ENCODE results near the gene ERBB2. TPM values are rescaled to one million over a fixed set of nuclear protein-coding genes. Genes with fewer than 3 reads are reported as not detected.
A peak's percentile ranks its signal among the peaks of the same experiment; 100 is the strongest.

Gene ERBB2
- total RNA-seq: 1 to 10 TPM; 6.4 to 6.6 TPM

- Mint-ChIP-seq H3K9me3 (no peaks in the 10 kb centered on the region), H3K27ac (no peak within 1 kb of the TSS), H3K4me1 (peaks cover 8% of the 10 kb centered on the region), H3K27me3 (peaks cover 44% of the 10 kb centered on the region), H3K4me3 (peak within 1 kb of the TSS; percentile 61), H3K36me3 (peaks cover 4% of the 10 kb centered on the region)
- DNase-seq (no peak), ATAC-seq (ENCODE audit: low read depth) (no peak)
- POLR2A ChIA-PET: interaction anchor here (1.1 kb wide), 1 partner anchor 12 kb away, joined by 3 read pairs; the partner anchor contains the start of gene PGAP3
These were observed at the start of gene ERBB2 for GRCh38 chr17:39699818-39700147. ERBB2 (plus strand) TSS chr17:39700064; CDS start chr17:39700239, 175 bp downstream.

- peaks cover 4% of the 10 kb centered on the region for H3K36me3 Mint-ChIP-seq
- no peak overlapping the region for H3K4me3 Mint-ChIP-seq
- peaks cover 26% of the 10 kb centered on the region for H3K4me1 Mint-ChIP-seq
- ATAC-seq (ENCODE audit: low read depth): no peak
- DNase-seq: no peak
- no peaks in the 10 kb centered on the region for H3K9me3 Mint-ChIP-seq
- no peak overlapping the region for H3K27ac Mint-ChIP-seq
- no peaks in the 10 kb centered on the region for H3K27me3 Mint-ChIP-seq
- POLR2A ChIA-PET: interaction anchor here (0.7 kb wide), 1 partner anchor 61 kb away, joined by 7 read pairs; no protein-coding TSS in a partner anchor
These were observed 49.7 kb upstream of the ERBB2 start for GRCh38 chr17:39650121-39650579.

- Mint-ChIP-seq H3K27me3 (no peaks in the 10 kb centered on the region), H3K4me1 (peaks cover 21% of the 10 kb centered on the region), H3K36me3 (peaks cover 6% of the 10 kb centered on the region), H3K9me3 (no peaks in the 10 kb centered on the region), H3K4me3 (no peak overlapping the region), H3K27ac (peak overlapping the region; percentile 68)
- ATAC-seq (ENCODE audit: low read depth) (no peak), DNase-seq (no peak)
- POLR2A ChIA-PET: no interaction called here
These were observed 47.8 kb upstream of the ERBB2 start for GRCh38 chr17:39651923-39652586.

GRCh38 chr17:39652587-39653315 is 47.1 kb upstream of the ERBB2 start:
- Mint-ChIP-seq H3K4me1 (peaks cover 21% of the 10 kb centered on the region), H3K9me3 (no peaks in the 10 kb centered on the region), H3K27ac (peak overlapping the region; percentile 68), H3K27me3 (no peaks in the 10 kb centered on the region), H3K36me3 (peaks cover 6% of the 10 kb centered on the region), H3K4me3 (no peak overlapping the region)
- DNase-seq: no peak
- ATAC-seq (ENCODE audit: low read depth): no peak
- POLR2A ChIA-PET: no interaction called here

- POLR2A ChIA-PET: interaction anchor here (0.5 to 1.3 kb wide), 5 partner anchors 10 to 90 kb away, joined by 3 to 11 read pairs (median 4); partner anchors contain the start of genes MIEN1 and STARD3
- ATAC-seq (ENCODE audit: low read depth) (no peak), DNase-seq (no peak)
- no peak overlapping the region for H3K27ac Mint-ChIP-seq
- H3K9me3 Mint-ChIP-seq: no peaks in the 10 kb centered on the region
- H3K4me1 Mint-ChIP-seq: peaks cover 23% of the 10 kb centered on the region
- no peak overlapping the region for H3K4me3 Mint-ChIP-seq
- no peaks in the 10 kb centered on the region for H3K27me3 Mint-ChIP-seq
- H3K36me3 Mint-ChIP-seq: peaks cover 6% of the 10 kb centered on the region
These were observed 46.6 kb upstream of the ERBB2 start for GRCh38 chr17:39653316-39653661.

- Mint-ChIP-seq H3K27me3 (no peaks in the 10 kb centered on the region), H3K4me3 (no peak overlapping the region), H3K36me3 (peaks cover 5% of the 10 kb centered on the region), H3K27ac (no peak overlapping the region), H3K9me3 (no peaks in the 10 kb centered on the region), H3K4me1 (peaks cover 23% of the 10 kb centered on the region)
- POLR2A ChIA-PET: interaction anchor here (0.5 to 1.3 kb wide), 6 partner anchors 10 to 90 kb away, joined by 3 to 11 read pairs (median 4); partner anchors contain the start of genes MIEN1 and STARD3
- ATAC-seq (ENCODE audit: low read depth) (peak; percentile 73), DNase-seq (peak; percentile 82)
These were observed 46.1 kb upstream of the ERBB2 start for GRCh38 chr17:39653662-39654331.

GRCh38 chr17:39655105-39655504 is 44.8 kb upstream of the ERBB2 start:
- POLR2A ChIA-PET: interaction anchor here (0.5 to 1.3 kb wide), 4 partner anchors 21 to 872 kb away, joined by 3 to 6 read pairs (median 5); no protein-coding TSS in a partner anchor
- Mint-ChIP-seq H3K9me3 (no peaks in the 10 kb centered on the region), H3K27ac (no peak overlapping the region), H3K4me1 (peaks cover 26% of the 10 kb centered on the region), H3K36me3 (peaks cover 5% of the 10 kb centered on the region), H3K4me3 (no peak overlapping the region), H3K27me3 (no peaks in the 10 kb centered on the region)
- ATAC-seq (ENCODE audit: low read depth) (no peak), DNase-seq (no peak)

- POLR2A ChIA-PET: no interaction called here
- H3K4me1 Mint-ChIP-seq: peaks cover 20% of the 10 kb centered on the region
- no peak overlapping the region for H3K4me3 Mint-ChIP-seq
- H3K36me3 Mint-ChIP-seq: peaks cover 5% of the 10 kb centered on the region
- H3K9me3 Mint-ChIP-seq: no peaks in the 10 kb centered on the region
- H3K27me3 Mint-ChIP-seq: no peaks in the 10 kb centered on the region
- DNase-seq (no peak), ATAC-seq (ENCODE audit: low read depth) (no peak)
- no peak overlapping the region for H3K27ac Mint-ChIP-seq
These were observed 41.5 kb upstream of the ERBB2 start for GRCh38 chr17:39658346-39658745.

- ATAC-seq (ENCODE audit: low read depth) (no peak), DNase-seq (no peak)
- Mint-ChIP-seq H3K36me3 (peaks cover 5% of the 10 kb centered on the region), H3K4me3 (peak overlapping the region; percentile 19), H3K27ac (no peak overlapping the region), H3K4me1 (peaks cover 18% of the 10 kb centered on the region), H3K9me3 (no peaks in the 10 kb centered on the region), H3K27me3 (no peaks in the 10 kb centered on the region)
- POLR2A ChIA-PET: no interaction called here
These were observed 41.1 kb upstream of the ERBB2 start for GRCh38 chr17:39658760-39659159.

GRCh38 chr17:39659279-39660010 is 40.4 kb upstream of the ERBB2 start:
- peaks cover 5% of the 10 kb centered on the region for H3K36me3 Mint-ChIP-seq
- H3K4me3 Mint-ChIP-seq: peak overlapping the region; percentile 32
- POLR2A ChIA-PET: no interaction called here
- no peaks in the 10 kb centered on the region for H3K9me3 Mint-ChIP-seq
- ATAC-seq (ENCODE audit: low read depth) (no peak), DNase-seq (no peak)
- H3K27ac Mint-ChIP-seq: peak overlapping the region; percentile 80
- H3K27me3 Mint-ChIP-seq: no peaks in the 10 kb centered on the region
- H3K4me1 Mint-ChIP-seq: peaks cover 15% of the 10 kb centered on the region

GRCh38 chr17:39660011-39660360 is 39.9 kb upstream of the ERBB2 start:
- Mint-ChIP-seq H3K27ac (peak overlapping the region; percentile 80), H3K36me3 (peaks cover 5% of the 10 kb centered on the region), H3K4me3 (no peak overlapping the region), H3K4me1 (peaks cover 11% of the 10 kb centered on the region), H3K9me3 (no peaks in the 10 kb centered on the region), H3K27me3 (no peaks in the 10 kb centered on the region)
- POLR2A ChIA-PET: no interaction called here
- ATAC-seq (ENCODE audit: low read depth): no peak
- no peak for DNase-seq

- POLR2A ChIA-PET: no interaction called here
- Mint-ChIP-seq H3K9me3 (no peaks in the 10 kb centered on the region), H3K27me3 (no peaks in the 10 kb centered on the region), H3K27ac (peak overlapping the region; percentile 31), H3K4me3 (no peak overlapping the region), H3K4me1 (peaks cover 10% of the 10 kb centered on the region), H3K36me3 (peaks cover 3% of the 10 kb centered on the region)
- no peak for ATAC-seq (ENCODE audit: low read depth)
- no peak for DNase-seq
These were observed 39.2 kb upstream of the ERBB2 start for GRCh38 chr17:39660397-39661385.
